Heart left ventricle (tissue), 13 donors: ENCODE data around the gene PKIB.
"Not testable (repeated sequence)": the region's sequence is repeated elsewhere in the genome, so short reads cannot be mapped to it uniquely, and the experiment has no call there.

ENCODE experiments used
- CTCF ChIP-seq, 12 donors: fragments of 200-600 bp; sonication (generic) in 4 of 12; IDR thresholded peaks; one replicate each; pipeline versions ENCODE4 v1.5.0 to v1.8.0; 2018 to 2022; ENCODE audit warnings: antibody characterized with exemption in 12 of 12, mild to moderate bottlenecking in 5 of 12
- POLR2A ChIP-seq, 2 donors: fragments of 450-650 bp; IDR thresholded peaks; one replicate each; pipeline ENCODE4 v1.6.1; 2017; ENCODE audit warnings: antibody characterized with exemption in 2 of 2, mild to moderate bottlenecking in 2 of 2, moderate library complexity in 2 of 2
- donor health status: ischemic (EF 13 %, LVEDD 7.1; RV severe dilation, severe dysfunction).
- donor health status: DM: no; HTN: yes; CAD: no.
- donor health status: DM: no; HTN: no; CAD: no.
- donor health status: ischemic (EF 25% LVEDD 6.9; RV normal size, moderate dysfunction).
- donor health status: ischemic (EF 25% LVEDD 5.7; RV mildly dilated, moderate dysfunction).
- donor health status: ischemic (EF 35%, LVEDD 5.7; RV mildly dilated, moderate dysfunction).
- donor health status: nonischemic (EF 11% LVEDD 7.7; RV severe dilation, severe dysfunction).
- donor health status: DM: yes; HTN: yes; CAD: no.
- donor health status: PGD.
- donor health status: ischemic (EF 29% LVEDD 5.4; RV normal size, mild dysfunction).
- donor health status: nonischemic (EF 23%, LVEDD 6.1; RV moderate dilation, normal function).

GRCh38 chr6:122744247-122744646, 134.0 kb downstream of the PKIB start:
- TF ChIP-seq CTCF (IDR thresholded peaks at IDR 0.05), result peak in 11 of 12 donors; percentile 12 to 43 (median 27)
- not testable (repeated sequence) for TF ChIP-seq POLR2A (IDR thresholded peaks at IDR 0.05)
